ENCODE measurements around the gene SEC62. TPM values are rescaled to one million over a fixed set of nuclear protein-coding genes. Genes with fewer than 3 reads are reported as not detected.
A peak's percentile ranks its signal among the peaks of the same experiment; 100 is the strongest.

Gene SEC62
- total and polyA plus RNA-seq, 9 of the 15 experiments (the other 6 are each of a cell fraction or from before 2014, with no cell fraction given): 34.5 to 152 (median 51.8) TPM

- TF ChIP-seq ZBTB43 (CRISPR knock-in tag; IDR thresholded peaks at IDR 0.05) (no peak), STAG1 (CRISPR knock-in tag; IDR thresholded peaks at IDR 0.05; ENCODE audit: borderline replicate concordance) (no peak), CREBBP (IDR thresholded peaks at IDR 0.05; ENCODE audit: low read depth, low read length) (no peak)
Measured at GRCh38 chr3:169964176-169964575, 2.4 kb upstream of the SEC62 start (continued).

GRCh38 chr3:169965562-169966427 lies 812 bp upstream of the SEC62 start:
- H2AFZ ChIP-seq (ENCODE audit: low read depth, low read length): peak overlapping the region; percentile 99
- 26% methylated on average over 21 of the region's 21 CpGs for WGBS (ENCODE audit: insufficient coverage, low coverage, missing lambda C conversion rate)
- H3K4me1 ChIP-seq (replicated peaks in 1 of 2; ENCODE audit: control insufficient read depth in 2 of 2, insufficient read depth in 2 of 2, low read length in 2 of 2): peaks cover 4 to 12% of the 10 kb centered on the region in 2 experiments; a peak in 4 of 5 replicates
- H3K27me3 ChIP-seq (ENCODE audit: control insufficient read depth in 2 of 2, insufficient read depth in 2 of 2, low read length in 2 of 2): no peaks in the 10 kb centered on the region
- BruUV-seq (replicated peaks): TSS peak; percentile 67
- intact Hi-C loops (cut with micrococcal nuclease) (loop anchor here (1.0 to 5.0 kb wide), 4 partner anchors 21 to 203 kb away; no protein-coding TSS in a partner anchor), in situ Hi-C loops (cut with MboI) (loop anchor here (25.0 kb wide), 1 partner anchor 828 kb away; no protein-coding TSS in a partner anchor)
- H3K9me3 ChIP-seq (replicated peaks; ENCODE audit: control insufficient read depth, insufficient read depth, low read depth, low read length): no peaks in the 10 kb centered on the region
- peaks cover 47% of the 10 kb centered on the region for H3K79me2 ChIP-seq (ENCODE audit: control insufficient read depth, insufficient read depth, low read length)
- ChIA-PET POLR2A (interaction anchor here (0.7 to 3.0 kb wide), 7 partner anchors 12 to 104 kb away, joined by 3 to 34 read pairs (median 4); no protein-coding TSS in a partner anchor), CTCF (ENCODE audit: low intra/inter-chr PET ratio) (interaction anchor here (1.1 to 1.4 kb wide), 2 partner anchors 102 to 103 kb away, joined by 3 to 5 read pairs; no protein-coding TSS in a partner anchor)
- H4K20me1 ChIP-seq (replicated peaks; ENCODE audit: control insufficient read depth, insufficient read depth, low read length): peaks cover 6% of the 10 kb centered on the region; the same call in 1 of the 2 replicates
- peak; percentile 54 for ATAC-seq
- H3K9me1 ChIP-seq (ENCODE audit: control insufficient read depth, insufficient read depth, low read length): no peaks in the 10 kb centered on the region
- DNase-seq (ENCODE audit: extremely low read depth in 1 of 4, low spot score in 3 of 4): peak in 3 of 4 experiments; percentile 23 to 69 (median 52)
- peak overlapping the region; percentile 88 to 96; a peak in 3 of 4 replicates for H3K9ac ChIP-seq (ENCODE audit: insufficient read depth in 1 of 2, low read depth in 2 of 2, low read length in 2 of 2)
- H3K4me3 ChIP-seq: peak overlapping the region; percentile 69
- peak overlapping the region; percentile 84 for H3K27ac ChIP-seq (ENCODE audit: extremely low read depth, low read depth, low read length)
- H3K4me2 ChIP-seq (ENCODE audit: insufficient read depth, low read length): peak overlapping the region; percentile 87
- FAIRE-seq: peak; percentile 72
- peaks cover 17% of the 10 kb centered on the region; the same call in 2 of the 3 replicates for H3K36me3 ChIP-seq (ENCODE audit: control insufficient read depth, insufficient read depth, low read length)
- TF ChIP-seq TSC22D4 (tag; IDR thresholded peaks at IDR 0.05) (no peak), ZNF197 (CRISPR knock-in tag; IDR thresholded peaks at IDR 0.05; ENCODE audit: low read depth) (no peak), SP2 (IDR thresholded peaks at IDR 0.05; ENCODE audit: extremely low read depth, low read depth, low read length, poor library complexity, severe bottlenecking) (no peak), RBM17 (IDR thresholded peaks at IDR 0.05; ENCODE audit: borderline replicate concordance, low read depth, low read length) (no peak), THRB (CRISPR knock-in tag; conservative IDR thresholded peaks at IDR 0.05) (no peak), ZNF24 (IDR thresholded peaks at IDR 0.05) (no peak), ADNP (tag; IDR thresholded peaks at IDR 0.05) (no peak), ZBED1 (IDR thresholded peaks at IDR 0.05) (no peak)
- TF ChIP-seq, protein P1, sequence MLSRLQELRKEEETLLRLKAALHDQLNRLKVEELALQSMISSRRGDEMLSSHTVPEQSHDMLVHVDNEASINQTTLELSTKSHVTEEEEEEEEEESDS (CRISPR knock-in tag; IDR thresholded peaks at IDR 0.05): no peak
- TF ChIP-seq, protein P2, sequence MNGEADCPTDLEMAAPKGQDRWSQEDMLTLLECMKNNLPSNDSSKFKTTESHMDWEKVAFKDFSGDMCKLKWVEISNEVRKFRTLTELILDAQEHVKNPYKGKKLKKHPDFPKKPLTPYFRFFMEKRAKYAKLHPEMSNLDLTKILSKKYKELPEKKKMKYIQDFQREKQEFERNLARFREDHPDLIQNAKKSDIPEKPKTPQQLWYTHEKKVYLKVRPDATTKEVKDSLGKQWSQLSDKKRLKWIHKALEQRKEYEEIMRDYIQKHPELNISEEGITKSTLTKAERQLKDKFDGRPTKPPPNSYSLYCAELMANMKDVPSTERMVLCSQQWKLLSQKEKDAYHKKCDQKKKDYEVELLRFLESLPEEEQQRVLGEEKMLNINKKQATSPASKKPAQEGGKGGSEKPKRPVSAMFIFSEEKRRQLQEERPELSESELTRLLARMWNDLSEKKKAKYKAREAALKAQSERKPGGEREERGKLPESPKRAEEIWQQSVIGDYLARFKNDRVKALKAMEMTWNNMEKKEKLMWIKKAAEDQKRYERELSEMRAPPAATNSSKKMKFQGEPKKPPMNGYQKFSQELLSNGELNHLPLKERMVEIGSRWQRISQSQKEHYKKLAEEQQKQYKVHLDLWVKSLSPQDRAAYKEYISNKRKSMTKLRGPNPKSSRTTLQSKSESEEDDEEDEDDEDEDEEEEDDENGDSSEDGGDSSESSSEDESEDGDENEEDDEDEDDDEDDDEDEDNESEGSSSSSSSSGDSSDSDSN (IDR thresholded peaks at IDR 0.05; ENCODE audit: borderline replicate concordance in 1 of 2, low read depth in 2 of 2, low read length in 2 of 2): no peak
